ENCODE measurements around the gene POLR1D. TPM values are rescaled to one million over a fixed set of nuclear protein-coding genes. Genes with fewer than 3 reads are reported as not detected.

The POLR1D gene
- total RNA-seq, 4 donors from 2014 or later: 96.7 to 183 (median 132) TPM

- intact Hi-C loops (cut with DNase I): no loop called here
- Histone ChIP-seq H3K9me3 (no peaks in the 10 kb centered on the region), H3K36me3 (peaks cover 0 to 26% (median 0%) of the 10 kb centered on the region in 3 donors), H3K4me3 (no peak overlapping the region), H3K27ac (no peak overlapping the region), H3K4me1 (peaks cover 0 to 10% (median 0%) of the 10 kb centered on the region in 3 donors), H3K27me3 (no peaks in the 10 kb centered on the region)
- 82 to 91% methylated on average over 6 of the region's 6 CpGs for WGBS, 2 donors
- TF ChIP-seq POLR2A (IDR thresholded peaks at IDR 0.05) (no peak), CTCF (IDR thresholded peaks at IDR 0.05) (no peak)
- DNase-seq: no peak
These were observed 43.3 kb upstream of the POLR1D start for GRCh38 chr13:27578121-27579030.

GRCh38 chr13:27583645-27584044 lies 38.0 kb upstream of the POLR1D start:
- H3K4me1 ChIP-seq: peaks cover 6 to 45% (median 6%) of the 10 kb centered on the region in 3 donors
- no peak overlapping the region for H3K4me3 ChIP-seq
- intact Hi-C loops (cut with DNase I): no loop called here
- TF ChIP-seq POLR2A (IDR thresholded peaks at IDR 0.05): no peak
- TF ChIP-seq CTCF (IDR thresholded peaks at IDR 0.05): no peak
- 37 to 44% methylated on average over 4 of the region's 4 CpGs for WGBS, 2 donors
- no peak overlapping the region for H3K27ac ChIP-seq
- H3K36me3 ChIP-seq: peaks cover 0 to 4% (median 0%) of the 10 kb centered on the region in 3 donors
- no peaks in the 10 kb centered on the region for H3K27me3 ChIP-seq
- DNase-seq: no peak
- H3K9me3 ChIP-seq: no peaks in the 10 kb centered on the region

- DNase-seq: no peak
- WGBS, 2 donors: 64 to 65% methylated on average over 5 of the region's 5 CpGs
- no peak overlapping the region for H3K27ac ChIP-seq
- TF ChIP-seq POLR2A (IDR thresholded peaks at IDR 0.05) (no peak), CTCF (IDR thresholded peaks at IDR 0.05) (no peak)
- peaks cover 6 to 47% (median 6%) of the 10 kb centered on the region in 3 donors for H3K4me1 ChIP-seq
- no peaks in the 10 kb centered on the region for H3K9me3 ChIP-seq
- intact Hi-C loops (cut with DNase I): no loop called here
- no peaks in the 10 kb centered on the region for H3K36me3 ChIP-seq
- no peaks in the 10 kb centered on the region for H3K27me3 ChIP-seq
- no peak overlapping the region for H3K4me3 ChIP-seq
These were observed 34.5 kb upstream of the POLR1D start for GRCh38 chr13:27587095-27587746.

GRCh38 chr13:27588405-27588804 lies 33.3 kb upstream of the POLR1D start:
- no peak for TF ChIP-seq POLR2A (IDR thresholded peaks at IDR 0.05)
- no peak for TF ChIP-seq CTCF (IDR thresholded peaks at IDR 0.05)
- peaks cover 6 to 47% (median 6%) of the 10 kb centered on the region in 3 donors for H3K4me1 ChIP-seq
- H3K4me3 ChIP-seq: no peak overlapping the region
- H3K27ac ChIP-seq: no peak overlapping the region
- intact Hi-C loops (cut with DNase I): no loop called here
- H3K36me3 ChIP-seq: no peaks in the 10 kb centered on the region
- no peaks in the 10 kb centered on the region for H3K9me3 ChIP-seq
- DNase-seq: no peak
- 80 to 96% methylated on average over 1 of the region's 1 CpG for WGBS, 2 donors
- H3K27me3 ChIP-seq: no peaks in the 10 kb centered on the region

GRCh38 chr13:27592865-27593264 lies 28.8 kb upstream of the POLR1D start:
- Histone ChIP-seq H3K4me3 (no peak overlapping the region), H3K27me3 (no peaks in the 10 kb centered on the region), H3K36me3 (no peaks in the 10 kb centered on the region), H3K4me1 (peaks cover 0 to 9% (median 0%) of the 10 kb centered on the region in 3 donors), H3K27ac (no peak overlapping the region), H3K9me3 (no peaks in the 10 kb centered on the region)
- intact Hi-C loops (cut with DNase I): no loop called here
- no peak for TF ChIP-seq POLR2A (IDR thresholded peaks at IDR 0.05)
- no peak for TF ChIP-seq CTCF (IDR thresholded peaks at IDR 0.05)
- DNase-seq: no peak

Data from esophagus squamous epithelium (tissue), 5 donors.